Measurements from ENCODE around the gene ZNF710.

DNA sequence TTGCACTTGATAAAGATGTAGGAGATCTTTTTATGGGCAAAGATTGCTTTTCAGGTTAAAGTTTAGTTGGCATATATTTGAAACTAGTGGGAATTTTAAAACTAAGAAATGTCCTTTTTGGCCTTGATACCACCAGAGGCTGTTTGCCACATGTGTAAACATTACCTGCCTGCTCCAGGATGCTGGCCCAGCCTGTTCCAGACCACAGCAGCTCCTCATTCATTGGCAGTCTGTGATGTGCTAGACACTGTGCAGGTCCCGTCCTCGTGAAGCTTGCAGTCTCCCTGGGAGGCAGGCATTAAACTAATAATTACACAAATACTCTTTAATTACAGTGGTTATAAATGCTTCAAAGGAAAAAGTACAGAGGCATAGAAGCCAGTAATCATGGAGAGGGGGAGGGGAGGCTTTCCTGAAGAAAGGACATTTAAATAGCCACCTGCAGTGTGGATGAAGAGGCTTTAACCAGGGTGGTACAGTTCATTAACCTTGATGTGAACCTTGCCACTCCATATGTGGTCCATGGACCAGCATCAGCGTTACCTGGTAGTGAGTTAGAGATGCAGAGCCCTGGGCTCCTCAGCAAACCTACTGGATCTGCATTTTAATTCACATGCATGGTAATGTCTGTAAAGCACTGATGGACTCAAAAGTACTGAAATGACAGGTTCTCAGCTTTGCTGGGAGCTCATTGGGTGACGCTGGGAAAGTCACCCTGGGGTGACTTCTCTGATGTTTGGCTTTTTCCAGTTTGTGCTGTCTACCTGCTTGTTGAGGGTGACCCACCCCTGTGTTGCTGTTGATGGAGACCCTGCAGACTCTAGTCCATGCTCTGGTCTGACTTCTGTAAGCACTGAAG lies 5.3 kb downstream of the ZNF710 start:
- TF ChIP-seq, protein P1, sequence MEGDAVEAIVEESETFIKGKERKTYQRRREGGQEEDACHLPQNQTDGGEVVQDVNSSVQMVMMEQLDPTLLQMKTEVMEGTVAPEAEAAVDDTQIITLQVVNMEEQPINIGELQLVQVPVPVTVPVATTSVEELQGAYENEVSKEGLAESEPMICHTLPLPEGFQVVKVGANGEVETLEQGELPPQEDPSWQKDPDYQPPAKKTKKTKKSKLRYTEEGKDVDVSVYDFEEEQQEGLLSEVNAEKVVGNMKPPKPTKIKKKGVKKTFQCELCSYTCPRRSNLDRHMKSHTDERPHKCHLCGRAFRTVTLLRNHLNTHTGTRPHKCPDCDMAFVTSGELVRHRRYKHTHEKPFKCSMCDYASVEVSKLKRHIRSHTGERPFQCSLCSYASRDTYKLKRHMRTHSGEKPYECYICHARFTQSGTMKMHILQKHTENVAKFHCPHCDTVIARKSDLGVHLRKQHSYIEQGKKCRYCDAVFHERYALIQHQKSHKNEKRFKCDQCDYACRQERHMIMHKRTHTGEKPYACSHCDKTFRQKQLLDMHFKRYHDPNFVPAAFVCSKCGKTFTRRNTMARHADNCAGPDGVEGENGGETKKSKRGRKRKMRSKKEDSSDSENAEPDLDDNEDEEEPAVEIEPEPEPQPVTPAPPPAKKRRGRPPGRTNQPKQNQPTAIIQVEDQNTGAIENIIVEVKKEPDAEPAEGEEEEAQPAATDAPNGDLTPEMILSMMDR (IDR thresholded peaks at IDR 0.05) = no peak
- TF ChIP-seq POLR2A (IDR thresholded peaks at IDR 0.05) = no peak

Measured in testis (tissue), 2 donors.